GM12892 (cell line): ENCODE results near the gene PROSER3.

Source experiments
- POLR2A ChIP-seq: IDR thresholded peaks from 2 replicates; pipeline ENCODE4 v1.6.1; 2011; ENCODE audit warnings: low read depth, low read length, control low read depth
- POLR2AphosphoS5 ChIP-seq: IDR thresholded peaks from 2 replicates; pipeline ENCODE4 v1.6.1; 2011; ENCODE audit warnings: low read depth, low read length, control low read depth

- TF ChIP-seq POLR2AphosphoS5 (peak; percentile 37), POLR2A (0 out of 2 replicates have a peak, but pooled peaks have one; percentile 22)
Observed at GRCh38 chr19:35722897-35723296, 35.1 kb upstream of the PROSER3 start.
